Left lung (tissue), 10 donors: Measurements from ENCODE around the gene COL4A2. TPM values are rescaled to one million over a fixed set of nuclear protein-coding genes. Genes with fewer than 3 reads are reported as not detected.

ENCODE experiments used
- ATAC-seq: fragments of 200-7000 bp; cut with Tn5 transposase; one replicate; pipeline ENCODE4 v1.9.1; 2020; ENCODE audit warnings: moderate library complexity
- DNase-seq, 4 donors: peaks; one replicate each; pipeline ENCODE4 v3.0.0-alpha.2; 2013 to 2020
- H3K27ac ChIP-seq, 2 donors: fragments of 200-600 bp; sonication (generic) in 1 of 2; one replicate each; pipeline versions ENCODE4 v1.5.0 to v1.8.0; 2020 to 2021
- H3K27me3 ChIP-seq, 2 donors: fragments of 200-600 bp; sonication (generic) in 1 of 2; one replicate each; pipeline versions ENCODE4 v1.5.0 to v1.8.0; 2020 to 2021
- H3K36me3 ChIP-seq, 2 donors: fragments of 200-600 bp; sonication (generic) in 1 of 2; one replicate each; pipeline versions ENCODE4 v1.5.0 to v1.8.0; 2020 to 2021
- H3K4me1 ChIP-seq, 2 donors: fragments of 200-600 bp; one replicate each; pipeline ENCODE4 v1.8.0; 2021
- H3K4me3 ChIP-seq, 2 donors: fragments of 200-600 bp; sonication (generic) in 1 of 2; one replicate each; pipeline versions ENCODE4 v1.5.0 to v1.8.0; 2020 to 2021; ENCODE audit warnings: mild to moderate bottlenecking in 1 of 2
- H3K9me3 ChIP-seq, 2 donors: fragments of 200-600 bp; sonication (generic) in 1 of 2; one replicate each; pipeline versions ENCODE4 v1.5.0 to v1.8.0; 2020 to 2021
- CTCF ChIP-seq, 2 donors: fragments of 200-600 bp; sonication (generic) in 1 of 2; IDR thresholded peaks; one replicate each; pipeline versions ENCODE4 v1.5.0 to v1.8.0; 2021; ENCODE audit warnings: antibody characterized with exemption in 2 of 2
- intact Hi-C, 2 donors: fragments of 100-400 bp; cut with DNase I; formaldehyde crosslinking; loops; one replicate each; pipeline versions ENCODE4 v1.11.2 to v1.14.2; 2022
- polyA plus RNA-seq, 6 donors: library from polyadenylated mRNA; unstranded; fragments of 120-200 nt; gene quantifications; one replicate each; pipeline ENCODE4 v1.2.1, GENCODE V29; 2013; ENCODE audit not compliant: insufficient read length in 6 of 6
- total RNA-seq, 2 donors: library from RNA; stranded (reverse); fragmentation: NEBNext Ultra II Directional; extraction: Animal tissue kit (Norgen Biotek cat#: 25700); gene quantifications; one replicate each; pipeline ENCODE4 v1.2.1, GENCODE V29; 2021
- donor health status: DM: no; HTN: yes; CAD: no.
- donor health status: DM: no; HTN: no; CAD: no.

The COL4A2 gene
- total and polyA plus RNA-seq, 8 donors, result 307 to 638 (median 395) TPM

GRCh38 chr13:110270507-110270906 lies 36.6 kb upstream of the COL4A2 start:
- Histone ChIP-seq H3K27me3 (no peaks in the 10 kb centered on the region), H3K4me1 (peaks cover 16 to 28% of the 10 kb centered on the region in 2 donors), H3K36me3 (no peaks in the 10 kb centered on the region), H3K4me3 (no peak overlapping the region), H3K9me3 (no peaks in the 10 kb centered on the region), H3K27ac (no peak overlapping the region)
- DNase-seq (no peak), ATAC-seq (no peak)
- no peak for TF ChIP-seq CTCF (IDR thresholded peaks at IDR 0.05)
- intact Hi-C loops, result no loop called here

- H3K36me3 ChIP-seq, result no peaks in the 10 kb centered on the region
- DNase-seq (no peak), ATAC-seq (no peak)
- H3K27me3 ChIP-seq, result no peaks in the 10 kb centered on the region
- H3K9me3 ChIP-seq, result no peaks in the 10 kb centered on the region
- no peak for TF ChIP-seq CTCF (IDR thresholded peaks at IDR 0.05)
- intact Hi-C loops, result no loop called here
- H3K4me3 ChIP-seq, result no peak overlapping the region
- peaks cover 11 to 20% of the 10 kb centered on the region in 2 donors for H3K4me1 ChIP-seq
- H3K27ac ChIP-seq, result no peak overlapping the region
Observed at GRCh38 chr13:110271313-110271712, 35.8 kb upstream of the COL4A2 start.

- no peak for ATAC-seq
- TF ChIP-seq CTCF (IDR thresholded peaks at IDR 0.05), result no peak
- no peak overlapping the region for H3K27ac ChIP-seq
Observed at GRCh38 chr13:110272227-110272626, 34.9 kb upstream of the COL4A2 start.

GRCh38 chr13:110272651-110273050 lies 34.4 kb upstream of the COL4A2 start:
- no peaks in the 10 kb centered on the region for H3K9me3 ChIP-seq
- no peak overlapping the region for H3K27ac ChIP-seq
- no peak for DNase-seq
- no peaks in the 10 kb centered on the region for H3K27me3 ChIP-seq
- H3K4me3 ChIP-seq, result no peak overlapping the region
- TF ChIP-seq CTCF (IDR thresholded peaks at IDR 0.05), result no peak
- no peaks in the 10 kb centered on the region for H3K36me3 ChIP-seq
- ATAC-seq, result no peak
- H3K4me1 ChIP-seq, result peaks cover 3 to 14% of the 10 kb centered on the region in 2 donors
- intact Hi-C loops, result no loop called here

More at GRCh38 chr13:110272227-110272626, 34.9 kb upstream of the COL4A2 start:
- H3K4me3 ChIP-seq, result no peak overlapping the region
- peaks cover 5 to 15% of the 10 kb centered on the region in 2 donors for H3K4me1 ChIP-seq
- DNase-seq, result no peak
- intact Hi-C loops, result no loop called here
- no peaks in the 10 kb centered on the region for H3K36me3 ChIP-seq
- H3K27me3 ChIP-seq, result no peaks in the 10 kb centered on the region
- no peaks in the 10 kb centered on the region for H3K9me3 ChIP-seq

GRCh38 chr13:110273254-110273653 lies 33.8 kb upstream of the COL4A2 start:
- H3K4me3 ChIP-seq, result no peak overlapping the region
- TF ChIP-seq CTCF (IDR thresholded peaks at IDR 0.05), result no peak
- no peak for ATAC-seq
- no peaks in the 10 kb centered on the region for H3K9me3 ChIP-seq
- no peak for DNase-seq
- H3K27me3 ChIP-seq, result no peaks in the 10 kb centered on the region
- no peak overlapping the region for H3K27ac ChIP-seq
- intact Hi-C loops, result no loop called here
- no peaks in the 10 kb centered on the region for H3K36me3 ChIP-seq
- peaks cover 3 to 14% of the 10 kb centered on the region in 2 donors for H3K4me1 ChIP-seq
